HG02571 (cell line): ENCODE measurements around the gene POU2F3.

Experiments used
- ATAC-seq: cut with Tn5 transposase; IDR thresholded peaks from one replicate; pipeline ENCODE4 v1.9.1; 2021; ENCODE audit warnings: mild to moderate bottlenecking, moderate library complexity; ENCODE audit not compliant: unreplicated experiment

Gene POU2F3

GRCh38 chr11:120239713-120240640 is at the start of gene POU2F3:
Gene POU2F3, plus strand, starts transcription at chr11:120240140. Its CDS starts 204 bp downstream, at chr11:120240344.
- ATAC-seq, result no peak

GRCh38 chr11:120191058-120191457 is 48.9 kb upstream of the POU2F3 start:
- no peak for ATAC-seq

- ATAC-seq, result no peak
Observed at GRCh38 chr11:120192831-120193625, 46.9 kb upstream of the POU2F3 start.

DNA sequence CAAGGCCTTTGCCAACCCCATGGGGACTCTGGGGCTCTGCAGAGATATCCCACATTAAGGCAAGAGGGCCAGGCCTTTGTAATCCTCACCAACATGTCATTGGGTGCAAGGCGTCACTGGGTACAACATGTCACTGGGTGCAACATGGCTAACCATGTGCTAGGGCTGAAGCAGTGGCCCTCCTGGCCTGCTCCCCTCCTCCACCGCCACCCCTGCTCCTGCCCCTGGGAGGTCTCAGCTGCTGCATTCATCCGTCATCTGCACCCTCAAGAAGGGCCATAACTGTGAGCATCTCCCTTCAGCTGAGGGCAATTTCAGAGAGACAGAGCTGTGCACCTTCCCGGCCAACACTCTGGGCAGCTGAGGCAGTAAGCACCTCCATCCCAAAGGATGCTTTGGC is 45.8 kb upstream of the POU2F3 start:
- ATAC-seq, result no peak

DNA sequence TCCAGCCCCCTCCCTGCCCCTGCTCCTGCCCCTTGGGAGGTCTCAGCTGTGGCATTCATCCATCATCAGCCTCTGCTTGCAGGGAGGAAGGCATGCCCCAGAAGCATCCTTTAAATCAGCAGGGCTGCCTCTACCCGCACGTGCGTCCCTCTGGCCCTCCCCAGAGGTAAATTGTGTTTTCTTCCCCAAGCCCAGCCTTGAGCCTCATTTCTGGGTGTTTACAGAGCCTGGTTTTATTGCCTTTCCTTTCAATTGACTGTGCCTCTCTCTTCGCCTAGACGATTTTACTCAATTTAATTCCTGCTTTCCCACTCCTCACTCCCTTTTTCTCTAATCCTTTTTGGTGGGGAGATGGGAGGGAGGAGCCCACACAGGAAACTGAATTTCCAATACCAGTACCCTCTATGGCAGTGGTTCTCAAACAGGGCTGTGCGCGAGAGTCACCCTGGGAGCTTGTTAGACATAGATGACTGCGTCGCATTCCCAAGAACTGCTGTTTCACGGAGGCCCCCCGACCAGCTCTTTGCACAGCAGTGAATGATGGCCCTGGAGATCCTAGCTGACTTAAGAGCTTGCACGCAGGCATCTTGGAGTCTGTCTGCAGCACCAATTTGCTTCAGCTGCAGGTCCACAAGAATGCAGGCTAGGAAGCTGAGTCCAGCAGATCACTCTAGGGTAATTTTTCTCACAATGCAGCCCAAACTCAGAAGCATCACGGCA is 44.2 kb upstream of the POU2F3 start:
- no peak for ATAC-seq

GRCh38 chr11:120196826-120197225 is 43.1 kb upstream of the POU2F3 start:
- ATAC-seq, result no peak

- ATAC-seq, result no peak
Observed at GRCh38 chr11:120197251-120197891, 42.6 kb upstream of the POU2F3 start.

DNA sequence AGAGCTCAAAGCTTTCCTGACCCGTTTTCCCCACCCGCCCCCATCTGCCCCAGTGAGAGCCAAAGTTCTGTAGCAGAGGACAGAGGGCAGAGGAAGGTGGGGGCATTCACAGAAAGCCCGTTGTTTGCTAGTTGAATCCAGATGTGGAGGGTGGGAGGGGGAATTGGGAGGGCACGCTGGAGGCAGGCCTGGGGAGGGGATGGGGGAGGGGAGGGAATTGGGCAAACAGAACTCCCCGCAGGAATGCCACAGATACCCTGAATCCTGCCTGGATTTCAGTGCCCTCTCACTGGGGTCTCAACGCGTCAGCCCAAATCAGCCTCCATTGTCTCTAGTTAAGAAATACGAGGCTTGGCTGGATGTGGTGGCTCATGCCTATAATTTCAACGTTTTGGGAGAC is 42.0 kb upstream of the POU2F3 start:
- ATAC-seq, result no peak

DNA sequence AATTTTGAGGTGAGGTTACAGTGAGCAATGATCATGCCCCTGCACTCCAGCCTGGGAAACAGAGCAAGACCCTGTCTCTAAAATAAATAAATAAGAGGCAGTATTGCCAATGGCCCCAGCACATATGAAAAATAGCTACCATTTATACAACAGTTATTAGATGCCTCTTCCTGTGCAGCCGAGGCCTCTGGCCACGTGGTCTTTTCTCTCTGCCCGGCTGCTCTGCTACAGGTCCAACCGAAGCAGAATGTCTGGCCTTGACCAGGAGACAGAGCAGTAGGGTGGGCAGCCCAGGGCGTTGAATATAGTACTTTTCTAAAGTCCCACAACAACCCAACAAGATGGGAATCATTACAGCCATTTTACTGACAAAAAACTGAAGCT is 41.5 kb upstream of the POU2F3 start:
- no peak for ATAC-seq

DNA sequence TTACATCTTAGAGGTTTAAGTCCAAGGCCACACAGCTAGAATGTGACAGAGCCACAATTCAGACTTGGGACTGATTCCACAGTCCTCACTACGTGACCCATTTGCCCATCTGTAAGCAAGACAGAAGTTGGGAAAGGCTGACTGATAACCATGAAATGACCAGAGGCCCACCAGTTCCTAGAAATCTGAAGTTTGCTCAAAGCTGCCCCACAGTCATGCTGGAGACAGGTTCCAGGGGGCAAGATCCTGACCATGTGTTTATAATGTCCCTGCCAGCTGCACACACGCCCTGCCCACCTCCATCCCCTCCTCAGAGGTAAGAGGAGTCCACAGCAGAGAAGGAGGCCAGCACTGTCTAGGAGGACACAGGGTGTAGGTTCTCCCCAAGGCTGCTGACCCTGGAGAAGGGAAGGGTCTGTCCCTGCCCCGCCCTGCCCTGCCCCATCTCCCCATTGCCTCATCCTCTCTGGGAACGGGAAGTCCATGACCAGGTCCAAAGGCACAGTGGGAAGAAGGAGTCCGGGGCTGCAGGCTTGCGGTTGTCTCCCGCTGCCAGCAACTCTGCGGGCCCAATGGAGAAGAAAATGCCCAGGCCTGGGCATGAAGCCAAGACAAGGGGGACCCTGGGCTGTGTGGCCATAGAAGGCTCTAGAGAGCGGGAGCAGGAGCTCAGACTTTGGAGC is 41.0 kb upstream of the POU2F3 start:
- ATAC-seq, result no peak

DNA sequence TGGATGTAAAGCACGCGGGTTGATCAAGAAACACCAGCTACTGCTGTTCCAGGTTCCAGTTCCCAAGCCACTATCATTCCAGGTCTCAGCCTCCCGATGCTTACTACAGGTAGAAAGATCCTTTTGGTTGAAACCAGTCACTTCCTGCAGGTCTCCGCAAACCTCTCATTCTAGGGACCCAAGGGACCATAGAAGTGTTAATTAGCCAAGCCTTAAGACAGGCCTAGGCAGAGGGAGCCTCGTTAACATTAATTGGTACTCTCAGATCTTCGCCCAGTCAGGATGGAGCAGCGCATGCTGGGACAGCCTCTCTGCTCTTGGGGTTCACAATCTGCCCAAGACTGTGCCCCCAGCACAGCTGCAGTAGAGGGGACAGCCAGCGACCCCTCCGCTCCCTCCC is 40.3 kb upstream of the POU2F3 start:
- ATAC-seq, result no peak

- ATAC-seq, result no peak
Observed at GRCh38 chr11:120200677-120201076, 39.3 kb upstream of the POU2F3 start.

DNA sequence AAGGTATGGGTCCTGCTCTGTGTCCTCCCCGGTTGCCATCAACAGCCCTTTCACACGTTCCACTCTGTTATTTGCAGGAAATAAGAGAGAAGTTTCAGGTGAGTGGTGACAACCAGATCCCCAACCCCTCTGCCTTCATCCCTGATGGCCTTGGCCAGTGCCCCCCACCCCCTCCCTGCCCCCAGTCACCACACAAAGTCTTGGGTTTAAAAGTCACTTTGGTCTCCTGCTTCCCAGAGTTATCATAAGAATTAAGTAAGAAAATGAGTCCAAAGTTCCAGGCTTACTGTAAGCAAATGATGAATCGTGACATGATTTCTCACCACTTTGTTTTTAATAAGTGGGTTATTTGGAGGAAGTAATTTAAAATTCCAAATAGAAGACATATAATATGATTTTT is 38.3 kb upstream of the POU2F3 start:
- ATAC-seq, result no peak

DNA sequence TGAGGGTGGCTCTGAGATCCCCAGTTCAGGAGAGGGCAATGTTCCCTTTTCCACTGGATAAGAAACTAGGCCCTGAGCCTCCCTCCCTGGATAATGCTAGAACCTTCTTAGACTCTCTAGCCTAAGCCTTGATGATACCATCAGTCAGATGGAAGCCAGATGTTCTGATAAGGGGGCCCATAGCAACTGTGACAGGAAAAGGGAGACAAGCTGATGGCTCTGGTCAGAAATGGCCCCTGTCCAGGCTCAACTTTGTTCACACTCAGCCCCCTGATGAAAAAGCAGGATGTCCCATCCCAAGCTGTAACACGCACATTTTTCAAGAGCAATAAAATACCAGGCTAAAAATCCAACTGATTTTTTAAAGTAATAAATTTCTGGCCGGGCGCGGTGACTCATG is 36.3 kb upstream of the POU2F3 start:
- no peak for ATAC-seq

DNA sequence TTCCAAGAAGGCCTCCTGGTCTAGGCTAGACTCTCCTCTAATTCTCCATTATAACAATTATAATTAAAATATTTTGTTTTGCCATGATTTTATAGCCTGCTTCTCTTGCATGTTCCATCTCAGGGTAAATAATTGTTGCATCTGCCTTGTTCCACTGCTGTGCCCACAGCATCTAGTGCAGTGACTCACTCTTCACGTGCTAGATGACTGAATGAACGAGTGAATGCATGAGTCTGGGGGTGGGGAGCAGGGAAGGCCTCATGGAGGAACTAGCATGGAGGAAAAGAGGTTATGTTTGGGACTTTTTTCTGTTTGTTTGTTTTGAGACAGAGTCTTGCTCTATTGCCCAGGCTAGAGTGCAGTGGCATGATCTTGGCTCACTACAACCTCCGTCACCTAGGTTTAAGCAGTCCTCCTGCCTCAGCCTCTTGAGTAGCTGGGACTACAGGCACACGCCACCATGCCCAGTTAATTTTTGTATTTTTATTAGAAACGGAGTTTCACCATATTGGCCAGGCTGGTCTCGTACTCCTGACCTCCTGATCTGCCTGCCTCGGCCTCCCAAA is 34.3 kb upstream of the POU2F3 start:
- no peak for ATAC-seq

- ATAC-seq, result no peak
Observed at GRCh38 chr11:120207512-120207911, 32.4 kb upstream of the POU2F3 start.

DNA sequence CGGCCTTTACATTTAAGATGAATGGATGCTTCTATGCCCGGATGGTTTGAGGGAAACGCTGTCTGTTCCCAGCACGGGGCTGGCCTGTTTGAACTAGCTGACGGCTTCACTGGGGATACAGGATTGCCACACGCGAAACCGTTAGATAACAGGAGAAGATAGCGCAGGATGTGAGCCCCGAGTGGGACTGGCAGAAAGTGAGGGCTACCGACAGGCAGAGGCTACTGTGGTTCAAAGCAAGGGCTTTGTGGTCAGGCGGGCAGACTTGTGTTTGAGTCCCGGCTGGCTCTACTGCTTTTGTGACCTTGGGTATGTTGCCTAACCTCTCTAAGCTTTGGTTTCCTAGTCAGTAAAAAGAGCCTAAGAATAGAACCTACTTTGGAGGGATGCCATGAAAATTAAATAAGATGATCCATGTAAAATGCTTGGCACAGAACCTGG is 31.9 kb upstream of the POU2F3 start:
- ATAC-seq, result no peak

GRCh38 chr11:120208777-120209176 is 31.2 kb upstream of the POU2F3 start:
- ATAC-seq, result no peak

DNA sequence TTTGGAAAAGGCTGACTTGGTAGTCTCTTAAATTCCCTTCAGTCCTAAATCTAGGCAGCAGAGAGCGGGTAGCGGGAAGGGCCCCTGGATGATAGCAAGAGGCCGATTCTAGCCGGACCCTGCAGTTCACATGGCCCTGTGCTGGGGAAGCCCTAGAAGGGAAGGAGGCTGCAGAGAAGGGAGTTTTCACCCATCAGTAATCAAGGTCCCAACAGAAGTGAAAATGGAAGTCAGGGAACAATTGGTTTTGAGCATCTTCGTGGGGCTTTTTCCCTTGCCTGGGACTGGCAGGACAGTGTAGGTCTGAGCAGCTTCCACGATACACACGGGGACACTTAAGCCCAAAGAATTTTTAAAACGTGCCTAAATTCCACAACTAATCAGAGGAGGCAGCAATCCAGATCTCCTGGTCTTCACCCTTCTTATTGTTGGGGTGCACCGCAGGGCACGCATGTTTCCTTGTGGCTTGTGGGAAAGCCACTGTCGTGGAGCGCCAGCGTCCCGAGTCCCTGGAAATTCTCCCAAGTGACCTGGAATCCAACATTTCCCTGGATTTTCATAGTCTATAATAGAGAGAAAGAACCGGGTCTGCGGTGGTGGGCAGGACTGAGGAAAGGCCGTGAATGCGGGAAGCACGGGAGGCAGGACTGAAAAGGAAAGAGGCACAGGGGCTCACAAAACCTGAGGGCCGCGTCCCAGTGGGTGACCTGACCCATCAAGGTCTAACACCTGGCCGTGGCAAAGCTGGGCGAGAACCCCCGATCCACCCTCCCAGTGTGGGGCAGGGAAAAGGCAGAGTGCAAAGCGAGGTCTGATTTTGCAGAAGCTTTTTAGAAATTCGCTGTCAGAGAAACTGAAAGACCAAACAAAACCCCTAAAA is 30.0 kb upstream of the POU2F3 start:
- no peak for ATAC-seq
